Measurements from ENCODE around the gene AUNIP. TPM values are rescaled to one million over a fixed set of nuclear protein-coding genes. Genes with fewer than 3 reads are reported as not detected.

AUNIP gene
- total RNA-seq, 1 experiment from 2014 or later: 16.8 TPM

DNA sequence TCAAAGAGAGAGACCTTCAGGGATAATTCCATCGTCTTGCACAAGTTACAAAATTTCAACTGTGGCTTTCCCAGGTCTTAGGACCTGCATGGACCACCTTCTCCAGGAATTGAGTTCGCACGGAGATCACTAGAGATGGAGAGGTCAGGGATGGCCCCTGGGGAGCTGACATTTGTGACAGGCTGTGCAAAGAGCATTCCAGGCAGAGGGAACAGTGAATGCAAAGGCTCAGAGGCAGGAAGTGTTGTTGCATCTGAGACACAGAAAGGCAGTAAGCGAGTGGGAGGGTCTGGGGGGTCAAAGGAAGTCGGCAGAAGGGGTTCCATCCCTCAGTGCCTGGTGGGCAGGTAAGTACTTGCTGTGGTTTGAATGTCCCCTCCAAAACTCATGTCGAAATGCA lies 68.8 kb downstream of the AUNIP start:
- Histone ChIP-seq H3K36me3 (ENCODE audit: control insufficient read depth, insufficient read depth, low read length) (no peaks in the 10 kb centered on the region), H3K27me3 (replicated peaks; ENCODE audit: control insufficient read depth, insufficient read depth, low read length) (no peaks in the 10 kb centered on the region), H3K4me3 (ENCODE audit: low read depth, low read length) (no peak overlapping the region), H3K4me1 (peaks cover 13% of the 10 kb centered on the region), H3K9me3 (no peaks in the 10 kb centered on the region)
- peaks cover 13% of the 10 kb centered on the region for H3K4me1 Mint-ChIP-seq (ENCODE audit: low read depth, unreplicated experiment)
- no TSS peak for BruUV-seq (replicated peaks)
- no peaks in the 10 kb centered on the region for H3K27me3 Mint-ChIP-seq (ENCODE audit: insufficient read depth, unreplicated experiment)
- ChIA-PET POLR2A (no interaction called here), CTCF (no interaction called here)
- intact Hi-C loops (cut with micrococcal nuclease; ENCODE audit: unreplicated experiment): no loop called here
- no peaks in the 10 kb centered on the region for H3K9me3 Mint-ChIP-seq (ENCODE audit: unreplicated experiment)
- H3K27ac Mint-ChIP-seq (ENCODE audit: unreplicated experiment): no peak overlapping the region
- DNase-seq: no peak
- no peak overlapping the region for H3K4me3 Mint-ChIP-seq (ENCODE audit: unreplicated experiment)
- H3K36me3 Mint-ChIP-seq (ENCODE audit: insufficient read depth, unreplicated experiment): peaks cover 7% of the 10 kb centered on the region
- TF ChIP-seq, protein P1, sequence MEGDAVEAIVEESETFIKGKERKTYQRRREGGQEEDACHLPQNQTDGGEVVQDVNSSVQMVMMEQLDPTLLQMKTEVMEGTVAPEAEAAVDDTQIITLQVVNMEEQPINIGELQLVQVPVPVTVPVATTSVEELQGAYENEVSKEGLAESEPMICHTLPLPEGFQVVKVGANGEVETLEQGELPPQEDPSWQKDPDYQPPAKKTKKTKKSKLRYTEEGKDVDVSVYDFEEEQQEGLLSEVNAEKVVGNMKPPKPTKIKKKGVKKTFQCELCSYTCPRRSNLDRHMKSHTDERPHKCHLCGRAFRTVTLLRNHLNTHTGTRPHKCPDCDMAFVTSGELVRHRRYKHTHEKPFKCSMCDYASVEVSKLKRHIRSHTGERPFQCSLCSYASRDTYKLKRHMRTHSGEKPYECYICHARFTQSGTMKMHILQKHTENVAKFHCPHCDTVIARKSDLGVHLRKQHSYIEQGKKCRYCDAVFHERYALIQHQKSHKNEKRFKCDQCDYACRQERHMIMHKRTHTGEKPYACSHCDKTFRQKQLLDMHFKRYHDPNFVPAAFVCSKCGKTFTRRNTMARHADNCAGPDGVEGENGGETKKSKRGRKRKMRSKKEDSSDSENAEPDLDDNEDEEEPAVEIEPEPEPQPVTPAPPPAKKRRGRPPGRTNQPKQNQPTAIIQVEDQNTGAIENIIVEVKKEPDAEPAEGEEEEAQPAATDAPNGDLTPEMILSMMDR (IDR thresholded peaks at IDR 0.05; ENCODE audit: insufficient read depth in 1 of 2, low read depth in 1 of 2, low read length in 1 of 2, severe bottlenecking in 1 of 2, unreplicated experiment in 1 of 2): no peak

DNA sequence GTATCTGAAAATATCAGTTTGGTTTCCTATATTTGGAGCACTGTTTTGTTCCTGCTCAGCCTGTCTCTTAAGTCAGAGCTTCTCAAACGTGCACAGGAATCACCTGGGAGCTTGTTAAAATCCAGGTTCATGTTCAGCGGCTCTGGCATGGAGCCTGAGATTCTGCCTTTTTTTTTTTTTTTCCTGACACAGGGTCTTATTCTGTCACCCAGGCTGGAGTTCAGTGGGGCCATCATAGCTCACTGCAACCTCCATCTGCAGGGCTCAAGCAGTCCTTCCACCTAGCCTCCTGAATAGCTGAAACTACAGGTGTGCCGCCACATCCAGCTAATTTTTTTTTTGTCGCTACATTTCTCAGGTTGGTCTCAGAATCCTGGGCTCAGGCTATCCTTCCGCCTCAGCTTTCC lies 71.5 kb downstream of the AUNIP start:
- ChIA-PET POLR2A (no interaction called here), CTCF (interaction anchor here (0.7 to 1.2 kb wide), 2 partner anchors 12 to 23 kb away, joined by 3 to 4 read pairs; partner anchors contain the start of gene SELENON)
- Histone ChIP-seq H3K4me1 (no peaks in the 10 kb centered on the region), H3K27me3 (replicated peaks; ENCODE audit: control insufficient read depth, insufficient read depth, low read length) (no peaks in the 10 kb centered on the region), H3K36me3 (ENCODE audit: control insufficient read depth, insufficient read depth, low read length) (no peaks in the 10 kb centered on the region), H3K9me3 (no peaks in the 10 kb centered on the region), H3K4me3 (ENCODE audit: low read depth, low read length) (no peak overlapping the region)
- BruUV-seq (replicated peaks): no TSS peak
- no peaks in the 10 kb centered on the region for H3K9me3 Mint-ChIP-seq (ENCODE audit: unreplicated experiment)
- H3K27me3 Mint-ChIP-seq (ENCODE audit: insufficient read depth, unreplicated experiment): no peaks in the 10 kb centered on the region
- peaks cover 7% of the 10 kb centered on the region for H3K4me1 Mint-ChIP-seq (ENCODE audit: low read depth, unreplicated experiment)
- H3K27ac Mint-ChIP-seq (ENCODE audit: unreplicated experiment): no peak overlapping the region
- intact Hi-C loops (cut with micrococcal nuclease; ENCODE audit: unreplicated experiment): no loop called here
- no peaks in the 10 kb centered on the region for H3K36me3 Mint-ChIP-seq (ENCODE audit: insufficient read depth, unreplicated experiment)
- TF ChIP-seq, protein P1 (IDR thresholded peaks at IDR 0.05; ENCODE audit: insufficient read depth in 1 of 2, low read depth in 1 of 2, low read length in 1 of 2, severe bottlenecking in 1 of 2, unreplicated experiment in 1 of 2): no peak
- no peak for DNase-seq
- no peak overlapping the region for H3K4me3 Mint-ChIP-seq (ENCODE audit: unreplicated experiment)

DNA sequence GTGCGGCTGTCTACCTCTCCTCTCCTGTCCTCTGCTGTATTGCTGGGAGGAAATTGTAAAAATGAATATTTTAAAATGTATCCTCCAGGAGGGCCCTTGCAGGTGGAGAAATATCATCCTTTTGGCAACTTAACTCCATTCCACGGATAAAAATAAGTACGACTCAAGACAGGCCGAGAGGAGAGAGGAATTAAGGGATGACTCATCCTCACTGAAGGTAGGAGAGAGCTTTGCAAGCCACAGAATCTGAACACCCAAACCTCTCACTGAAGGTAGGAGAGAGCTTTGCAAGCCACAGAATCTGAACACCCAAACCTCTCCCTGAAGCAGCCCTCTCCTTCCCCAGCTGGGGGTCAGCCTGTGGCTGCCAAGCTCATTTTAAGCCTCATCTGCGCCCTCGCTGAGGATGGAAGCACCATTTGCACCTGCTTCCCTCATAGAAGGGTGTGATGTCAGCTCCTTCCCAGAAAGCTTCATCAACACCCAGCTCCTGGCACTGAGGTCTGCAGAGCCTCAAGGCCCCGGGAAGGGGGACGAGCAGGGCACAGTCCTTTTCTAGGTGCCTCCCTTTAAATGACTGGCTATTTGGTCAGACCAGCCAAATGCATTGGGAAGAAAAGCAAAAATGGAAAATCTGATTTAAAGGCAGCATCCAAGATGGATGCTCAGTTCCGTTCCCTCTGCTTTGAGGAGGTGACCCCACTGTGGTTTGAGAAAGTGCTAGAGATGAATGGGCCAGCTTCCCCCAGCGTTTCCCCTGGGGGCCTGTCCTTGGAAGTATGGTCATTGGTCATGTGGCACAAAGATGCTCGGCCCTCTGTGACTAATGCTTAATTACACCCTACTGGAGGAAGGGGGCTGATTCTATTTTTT lies 72.1 kb downstream of the AUNIP start:
- H3K4me1 ChIP-seq: no peaks in the 10 kb centered on the region
- no peak overlapping the region for H3K27ac Mint-ChIP-seq (ENCODE audit: unreplicated experiment)
- H3K27me3 Mint-ChIP-seq (ENCODE audit: insufficient read depth, unreplicated experiment): no peaks in the 10 kb centered on the region
- H3K36me3 ChIP-seq (ENCODE audit: control insufficient read depth, insufficient read depth, low read length): no peaks in the 10 kb centered on the region
- no peaks in the 10 kb centered on the region for H3K36me3 Mint-ChIP-seq (ENCODE audit: insufficient read depth, unreplicated experiment)
- intact Hi-C loops (cut with micrococcal nuclease; ENCODE audit: unreplicated experiment): no loop called here
- ChIA-PET POLR2A (no interaction called here), CTCF (interaction anchor here (0.7 to 1.1 kb wide), 2 partner anchors 13 to 28 kb away, joined by 3 to 4 read pairs; partner anchors contain the start of gene SELENON)
- no peaks in the 10 kb centered on the region for H3K9me3 Mint-ChIP-seq (ENCODE audit: unreplicated experiment)
- no peak overlapping the region for H3K4me3 ChIP-seq (ENCODE audit: low read depth, low read length)
- TF ChIP-seq, protein P1 (IDR thresholded peaks at IDR 0.05; ENCODE audit: insufficient read depth in 1 of 2, low read depth in 1 of 2, low read length in 1 of 2, severe bottlenecking in 1 of 2, unreplicated experiment in 1 of 2): no peak
- H3K4me1 Mint-ChIP-seq (ENCODE audit: low read depth, unreplicated experiment): peaks cover 7% of the 10 kb centered on the region
- no peak for DNase-seq
- no peak overlapping the region for H3K4me3 Mint-ChIP-seq (ENCODE audit: unreplicated experiment)
- H3K9me3 ChIP-seq: no peaks in the 10 kb centered on the region
- BruUV-seq (replicated peaks): no TSS peak
- H3K27me3 ChIP-seq (replicated peaks; ENCODE audit: control insufficient read depth, insufficient read depth, low read length): no peaks in the 10 kb centered on the region
